ENCODE data around the gene C1QL1. TPM values are rescaled to one million over a fixed set of nuclear protein-coding genes. Genes with fewer than 3 reads are reported as not detected.

Gene C1QL1
- polyA plus RNA-seq, 1 donor (not counting 4 experiments of a cell fraction or from before 2014, with no cell fraction given), result 0.04 TPM

GRCh38 chr17:44911133-44912001, 56.7 kb downstream of the C1QL1 start:
- Histone ChIP-seq H4K20me1 (ENCODE audit: control insufficient read depth, extremely low read depth, insufficient read depth, low read length) (no peaks in the 10 kb centered on the region), H3K79me2 (ENCODE audit: control insufficient read depth, insufficient read depth, low read length) (no peaks in the 10 kb centered on the region), H3K9ac (ENCODE audit: control insufficient read depth, extremely low read depth, insufficient read depth, low read length) (no peak overlapping the region), H2AFZ (ENCODE audit: control insufficient read depth, low read length) (peak overlapping the region; percentile 61), H3K4me2 (ENCODE audit: control insufficient read depth, extremely low read depth, insufficient read depth, low read depth, low read length) (peak overlapping the region; percentile 49), H3K4me3 (ENCODE audit: control insufficient read depth in 2 of 3, extremely low read depth in 1 of 3, insufficient read depth in 2 of 3, low read depth in 1 of 3, low read length in 3 of 3) (no peak overlapping the region), H3K36me3 (ENCODE audit: control insufficient read depth in 2 of 2, extremely low read depth in 1 of 2, insufficient read depth in 2 of 2, low read length in 2 of 2) (no peaks in the 10 kb centered on the region), H3K9me3 (ENCODE audit: control insufficient read depth, low read depth, low read length) (no peaks in the 10 kb centered on the region), H3K27me3 (ENCODE audit: control insufficient read depth, extremely low read depth, insufficient read depth, low read length) (no peaks in the 10 kb centered on the region), H3K9me1 (ENCODE audit: control insufficient read depth, extremely low read depth, insufficient read depth, low read length) (no peaks in the 10 kb centered on the region), H3K4me1 (ENCODE audit: control insufficient read depth, extremely low read depth, insufficient read depth, low read length) (peaks cover 33% of the 10 kb centered on the region), H3K27ac (ENCODE audit: control insufficient read depth, insufficient read depth, low read length) (no peak overlapping the region)
- no peak for DNase-seq (ENCODE audit: low read depth, low spot score)
- dilution Hi-C loops (cut with MboI; ENCODE audit: extremely low pct_ligation_motif_present, low sequenced_read_pairs), result loop anchor here (25.0 kb wide), 1 partner anchor 101 kb away; no protein-coding TSS in a partner anchor
- TF ChIP-seq EZH2 (IDR thresholded peaks at IDR 0.05; ENCODE audit: low read length) (no peak), CTCF (optimal IDR thresholded peaks at IDR 0.05 in 1 of 3, IDR thresholded peaks at IDR 0.05 in 1 of 3, conservative IDR thresholded peaks at IDR 0.05 in 1 of 3; ENCODE audit: extremely low read depth in 1 of 3, insufficient read depth in 2 of 3, low read length in 3 of 3) (peak; percentile 44 to 67 (median 51))
- no peak for FAIRE-seq

- H3K4me2 ChIP-seq (ENCODE audit: control insufficient read depth, extremely low read depth, insufficient read depth, low read depth, low read length), result peak overlapping the region; percentile 49
- peaks cover 36% of the 10 kb centered on the region for H3K4me1 ChIP-seq (ENCODE audit: control insufficient read depth, extremely low read depth, insufficient read depth, low read length)
- dilution Hi-C loops (cut with MboI; ENCODE audit: extremely low pct_ligation_motif_present, low sequenced_read_pairs), result loop anchor here (25.0 kb wide), 1 partner anchor 102 kb away; no protein-coding TSS in a partner anchor
- no peaks in the 10 kb centered on the region for H4K20me1 ChIP-seq (ENCODE audit: control insufficient read depth, extremely low read depth, insufficient read depth, low read length)
- no peaks in the 10 kb centered on the region for H3K36me3 ChIP-seq (ENCODE audit: control insufficient read depth in 2 of 2, extremely low read depth in 1 of 2, insufficient read depth in 2 of 2, low read length in 2 of 2)
- TF ChIP-seq CTCF (optimal IDR thresholded peaks at IDR 0.05 in 1 of 3, IDR thresholded peaks at IDR 0.05 in 1 of 3, conservative IDR thresholded peaks at IDR 0.05 in 1 of 3; ENCODE audit: extremely low read depth in 1 of 3, insufficient read depth in 2 of 3, low read length in 3 of 3) (no peak), EZH2 (IDR thresholded peaks at IDR 0.05; ENCODE audit: low read length) (no peak)
- no peak overlapping the region for H2AFZ ChIP-seq (ENCODE audit: control insufficient read depth, low read length)
- DNase-seq (ENCODE audit: low read depth, low spot score) (no peak), FAIRE-seq (no peak)
- H3K9me3 ChIP-seq (ENCODE audit: control insufficient read depth, low read depth, low read length), result no peaks in the 10 kb centered on the region
- H3K9ac ChIP-seq (ENCODE audit: control insufficient read depth, extremely low read depth, insufficient read depth, low read length), result peak overlapping the region; percentile 22
- peak overlapping the region; percentile 17 for H3K27ac ChIP-seq (ENCODE audit: control insufficient read depth, insufficient read depth, low read length)
- H3K4me3 ChIP-seq (ENCODE audit: control insufficient read depth in 2 of 3, extremely low read depth in 1 of 3, insufficient read depth in 2 of 3, low read depth in 1 of 3, low read length in 3 of 3), result no peak overlapping the region
- no peaks in the 10 kb centered on the region for H3K9me1 ChIP-seq (ENCODE audit: control insufficient read depth, extremely low read depth, insufficient read depth, low read length)
- H3K27me3 ChIP-seq (ENCODE audit: control insufficient read depth, extremely low read depth, insufficient read depth, low read length), result no peaks in the 10 kb centered on the region
- H3K79me2 ChIP-seq (ENCODE audit: control insufficient read depth, insufficient read depth, low read length), result no peaks in the 10 kb centered on the region
These were observed 57.6 kb downstream of the C1QL1 start for GRCh38 chr17:44910231-44911106.

Small RNA genes lying within 50 kb of the gene (small RNA-seq; reads per million reads assigned to genes)
- gene AC015936.2 (ENCODE audit: insufficient read length in 3 of 3, low read depth in 3 of 3, low replicate concordance in 1 of 3) (0 reads per million in 3 experiments), gene MIR6783 (ENCODE audit: insufficient read length in 3 of 3, low read depth in 3 of 3, low replicate concordance in 1 of 3) (0.07 to 1.3 (median 1.0) reads per million in 3 experiments)

Other genes starting within 250 kb of the C1QL1 start
- 0.03 to 0.17 TPM (median 0.15 TPM) in 3 replicates for gene ADAM11, start 209.3 kb downstream of the C1QL1 start, polyA plus RNA-seq
- 6.5 to 17.1 TPM (median 11.1 TPM) in 3 replicates for gene GJC1, start 138.0 kb downstream of the C1QL1 start, polyA plus RNA-seq
- not detected in 3 replicates for gene HIGD1B, start 120.4 kb downstream of the C1QL1 start, polyA plus RNA-seq
- 91.5 to 160 TPM (median 153 TPM) in 3 replicates for gene EFTUD2, start 68.9 kb downstream of the C1QL1 start, polyA plus RNA-seq
- gene GFAP, start 52.8 kb downstream of the C1QL1 start, polyA plus RNA-seq, result 0.14 to 0.32 TPM in 2 of 3 replicates, not detected in the other
- 0.99 to 8.1 TPM (median 5.1 TPM) in 3 replicates for gene KIF18B, start 20.5 kb downstream of the C1QL1 start, polyA plus RNA-seq
- 18.7 to 27.6 TPM (median 22.8 TPM) in 3 replicates for gene DCAKD, start 83.3 kb upstream of the C1QL1 start, polyA plus RNA-seq
- gene NMT1, start 93.0 kb upstream of the C1QL1 start, polyA plus RNA-seq, result 75.9 to 101 TPM (median 92.3 TPM) in 3 replicates
- gene PLCD3, start 164.2 kb upstream of the C1QL1 start, polyA plus RNA-seq, result 53.3 to 86.4 TPM (median 75.7 TPM) in 3 replicates
- 2.6 to 4.4 TPM (median 2.8 TPM) in 3 replicates for gene ACBD4, start 167.4 kb upstream of the C1QL1 start, polyA plus RNA-seq
- 15.3 to 22.2 TPM (median 19.9 TPM) in 3 replicates for gene HEXIM1, start 180.2 kb upstream of the C1QL1 start, polyA plus RNA-seq
- gene HEXIM2, start 193.6 kb upstream of the C1QL1 start, polyA plus RNA-seq, result 2.3 to 3.4 TPM (median 3.1 TPM) in 3 replicates